HG03103 (cell line): ENCODE data around the gene TNFRSF8.

ENCODE experiments used
- ATAC-seq: cut with Tn5 transposase; IDR thresholded peaks from one replicate; pipeline ENCODE4 v1.9.1; 2021; ENCODE audit warnings: low read depth; ENCODE audit not compliant: unreplicated experiment

Gene TNFRSF8

GRCh38 chr1:12184008-12184681, 121.0 kb downstream of the TNFRSF8 start:
- ATAC-seq, result no peak

- no peak for ATAC-seq
Measured at GRCh38 chr1:12185036-12185917, 122.2 kb downstream of the TNFRSF8 start.

- ATAC-seq, result no peak
Measured at GRCh38 chr1:12185918-12186678, 123.0 kb downstream of the TNFRSF8 start.

- no peak for ATAC-seq
Measured at GRCh38 chr1:12186679-12186985, 123.5 kb downstream of the TNFRSF8 start.

GRCh38 chr1:12188115-12188514, 125.0 kb downstream of the TNFRSF8 start:
- no peak for ATAC-seq

- ATAC-seq, result no peak
Measured at GRCh38 chr1:12188657-12189327, 125.7 kb downstream of the TNFRSF8 start.

- no peak for ATAC-seq
Measured at GRCh38 chr1:12189328-12189682, 126.2 kb downstream of the TNFRSF8 start.

- no peak for ATAC-seq
Measured at GRCh38 chr1:12191242-12192032, 128.3 kb downstream of the TNFRSF8 start.
